SK-N-SH treated with all-trans-retinoic acid at 6 μM for 48 hours (cell line): Measurements from ENCODE around the gene EMC10.

Source experiments
- ARNTL ChIP-seq: fragments of 450-650 bp; formaldehyde crosslinking; IDR thresholded peaks from 2 replicates; pipeline ENCODE4 v1.5.0; 2020; ENCODE audit warnings: low read depth, mild to moderate bottlenecking, moderate library complexity, borderline replicate concordance
- GLIS3 ChIP-seq: fragments of 250-450 bp; sonication (Bioruptor Pico); IDR thresholded peaks from 2 replicates; pipeline ENCODE4 v1.5.0; 2020; ENCODE audit warnings: mild to moderate bottlenecking, moderate library complexity
- ISL1 ChIP-seq: fragments of 250-450 bp; sonication (Bioruptor Pico); IDR thresholded peaks from 2 replicates; pipeline ENCODE4 v2.1.2; 2022; ENCODE audit warnings: mild to moderate bottlenecking, moderate library complexity
- PPARA ChIP-seq: fragments of 250-450 bp; sonication (Bioruptor Pico); IDR thresholded peaks from 2 replicates; pipeline ENCODE4 v1.5.0; 2020; ENCODE audit warnings: mild to moderate bottlenecking, borderline replicate concordance
- RARB ChIP-seq: fragments of 250-450 bp; sonication (Bioruptor Pico); IDR thresholded peaks from 2 replicates; pipeline ENCODE4 v1.8.0; 2021; ENCODE audit warnings: mild to moderate bottlenecking, moderate library complexity
- SNAI2 ChIP-seq: fragments of 250-450 bp; sonication (Bioruptor Pico); IDR thresholded peaks from 2 replicates; pipeline ENCODE4 v1.5.0; 2020; ENCODE audit warnings: mild to moderate bottlenecking, moderate library complexity
- TOX ChIP-seq: fragments of 250-450 bp; sonication (Bioruptor Pico); IDR thresholded peaks from 2 replicates; pipeline ENCODE4 v1.8.0; 2021; ENCODE audit warnings: mild to moderate bottlenecking, moderate library complexity, borderline replicate concordance
- ZFP3 ChIP-seq: fragments of 250-450 bp; sonication (Bioruptor Pico); IDR thresholded peaks from 2 replicates; pipeline ENCODE4 v1.5.0; 2020; ENCODE audit warnings: mild to moderate bottlenecking, moderate library complexity
- ZNF565 ChIP-seq: fragments of 450-650 bp; formaldehyde crosslinking; conservative IDR thresholded peaks from 2 replicates; pipeline ENCODE4 v1.5.0; 2020; ENCODE audit warnings: low read depth, mild to moderate bottlenecking, moderate library complexity
- ZNF70 ChIP-seq: fragments of 450-650 bp; formaldehyde crosslinking; IDR thresholded peaks from 2 replicates; pipeline ENCODE4 v1.5.0; 2020; ENCODE audit warnings: mild to moderate bottlenecking, moderate library complexity
- TF ChIP-seq, protein P1 (sequence below): fragments of 250-450 bp; sonication (Bioruptor Pico); IDR thresholded peaks from 2 replicates; pipeline ENCODE4 v1.8.0; 2020; ENCODE audit warnings: mild to moderate bottlenecking, moderate library complexity, borderline replicate concordance
- TF ChIP-seq, protein P2 (sequence below): fragments of 250-450 bp; sonication (Bioruptor Pico); IDR thresholded peaks from 2 replicates; pipeline ENCODE4 v1.8.0; 2021; ENCODE audit warnings: low read depth, mild to moderate bottlenecking, moderate library complexity, borderline replicate concordance

- TF ChIP-seq ARNTL (CRISPR knock-in tag): no peak
- no peak for TF ChIP-seq ZNF70 (CRISPR knock-in tag)
- no peak for TF ChIP-seq TOX (CRISPR knock-in tag)
- TF ChIP-seq, protein P1, sequence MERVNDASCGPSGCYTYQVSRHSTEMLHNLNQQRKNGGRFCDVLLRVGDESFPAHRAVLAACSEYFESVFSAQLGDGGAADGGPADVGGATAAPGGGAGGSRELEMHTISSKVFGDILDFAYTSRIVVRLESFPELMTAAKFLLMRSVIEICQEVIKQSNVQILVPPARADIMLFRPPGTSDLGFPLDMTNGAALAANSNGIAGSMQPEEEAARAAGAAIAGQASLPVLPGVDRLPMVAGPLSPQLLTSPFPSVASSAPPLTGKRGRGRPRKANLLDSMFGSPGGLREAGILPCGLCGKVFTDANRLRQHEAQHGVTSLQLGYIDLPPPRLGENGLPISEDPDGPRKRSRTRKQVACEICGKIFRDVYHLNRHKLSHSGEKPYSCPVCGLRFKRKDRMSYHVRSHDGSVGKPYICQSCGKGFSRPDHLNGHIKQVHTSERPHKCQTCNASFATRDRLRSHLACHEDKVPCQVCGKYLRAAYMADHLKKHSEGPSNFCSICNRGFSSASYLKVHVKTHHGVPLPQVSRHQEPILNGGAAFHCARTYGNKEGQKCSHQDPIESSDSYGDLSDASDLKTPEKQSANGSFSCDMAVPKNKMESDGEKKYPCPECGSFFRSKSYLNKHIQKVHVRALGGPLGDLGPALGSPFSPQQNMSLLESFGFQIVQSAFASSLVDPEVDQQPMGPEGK (CRISPR knock-in tag): peak; percentile 45; the same call in 1 of the 2 replicates
- no peak for TF ChIP-seq SNAI2 (CRISPR knock-in tag)
- TF ChIP-seq ISL1 (CRISPR knock-in tag): no peak
- TF ChIP-seq PPARA (CRISPR knock-in tag): no peak
- no peak for TF ChIP-seq RARB (CRISPR knock-in tag)
- TF ChIP-seq, protein P2, sequence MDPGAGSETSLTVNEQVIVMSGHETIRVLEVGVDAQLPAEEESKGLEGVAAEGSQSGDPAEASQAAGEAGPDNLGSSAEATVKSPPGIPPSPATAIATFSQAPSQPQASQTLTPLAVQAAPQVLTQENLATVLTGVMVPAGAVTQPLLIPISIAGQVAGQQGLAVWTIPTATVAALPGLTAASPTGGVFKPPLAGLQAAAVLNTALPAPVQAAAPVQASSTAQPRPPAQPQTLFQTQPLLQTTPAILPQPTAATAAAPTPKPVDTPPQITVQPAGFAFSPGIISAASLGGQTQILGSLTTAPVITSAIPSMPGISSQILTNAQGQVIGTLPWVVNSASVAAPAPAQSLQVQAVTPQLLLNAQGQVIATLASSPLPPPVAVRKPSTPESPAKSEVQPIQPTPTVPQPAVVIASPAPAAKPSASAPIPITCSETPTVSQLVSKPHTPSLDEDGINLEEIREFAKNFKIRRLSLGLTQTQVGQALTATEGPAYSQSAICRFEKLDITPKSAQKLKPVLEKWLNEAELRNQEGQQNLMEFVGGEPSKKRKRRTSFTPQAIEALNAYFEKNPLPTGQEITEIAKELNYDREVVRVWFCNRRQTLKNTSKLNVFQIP (CRISPR knock-in tag): no peak
- TF ChIP-seq GLIS3: no peak
- TF ChIP-seq ZFP3 (CRISPR knock-in tag): peak; percentile 68
- TF ChIP-seq ZNF565: 0 out of 2 replicates have a peak, but pooled peaks have one; percentile 60
Measured at GRCh38 chr19:50511069-50511822, 34.9 kb downstream of the EMC10 start, which contains the start of gene JOSD2.
